Upper lobe of right lung (tissue), 1 donor: Measurements from ENCODE around the gene TRAM2. TPM values are rescaled to one million over a fixed set of nuclear protein-coding genes. Genes with fewer than 3 reads are reported as not detected.

Experiments used
- ATAC-seq: fragments of 200-7000 bp; cut with Tn5 transposase; one replicate; pipeline ENCODE4 v1.9.1; 2020; ENCODE audit warnings: mild to moderate bottlenecking, moderate library complexity
- DNase-seq: peaks from one replicate; pipeline ENCODE4 v3.0.0-alpha.2; 2020
- H3K27ac ChIP-seq: fragments of 200-600 bp; one replicate; pipeline ENCODE4 v1.8.0; 2022
- H3K27me3 ChIP-seq: fragments of 200-600 bp; one replicate; pipeline ENCODE4 v1.8.0; 2022; ENCODE audit warnings: mild to moderate bottlenecking
- H3K36me3 ChIP-seq: fragments of 200-600 bp; one replicate; pipeline ENCODE4 v1.8.0; 2022
- H3K4me1 ChIP-seq: fragments of 200-600 bp; one replicate; pipeline ENCODE4 v1.8.0; 2022
- H3K4me3 ChIP-seq: fragments of 200-600 bp; one replicate; pipeline ENCODE4 v1.8.0; 2022; ENCODE audit warnings: mild to moderate bottlenecking
- H3K9me3 ChIP-seq: fragments of 200-600 bp; one replicate; pipeline ENCODE4 v1.8.0; 2022
- intact Hi-C: fragments of 100-400 bp; cut with DNase I; formaldehyde crosslinking; loops from one replicate; pipeline ENCODE4 v1.11.0; 2022
- total RNA-seq: library from RNA; stranded (reverse); fragmentation: NEBNext Ultra II Directional; extraction: Animal tissue kit (Norgen Biotek cat#: 25700); gene quantifications from one replicate; pipeline ENCODE4 v1.2.1, GENCODE V29; 2021
- TF ChIP-seq, protein P1 (sequence below): fragments of 200-600 bp; IDR thresholded peaks from one replicate; pipeline ENCODE4 v1.8.0; 2022; ENCODE audit warnings: antibody characterized with exemption
- donor health status: DM: no; HTN: yes; CAD: no; lungs with severe emphysema.

Gene TRAM2
- total RNA-seq, 1 donor from 2014 or later = 24.2 TPM

DNA sequence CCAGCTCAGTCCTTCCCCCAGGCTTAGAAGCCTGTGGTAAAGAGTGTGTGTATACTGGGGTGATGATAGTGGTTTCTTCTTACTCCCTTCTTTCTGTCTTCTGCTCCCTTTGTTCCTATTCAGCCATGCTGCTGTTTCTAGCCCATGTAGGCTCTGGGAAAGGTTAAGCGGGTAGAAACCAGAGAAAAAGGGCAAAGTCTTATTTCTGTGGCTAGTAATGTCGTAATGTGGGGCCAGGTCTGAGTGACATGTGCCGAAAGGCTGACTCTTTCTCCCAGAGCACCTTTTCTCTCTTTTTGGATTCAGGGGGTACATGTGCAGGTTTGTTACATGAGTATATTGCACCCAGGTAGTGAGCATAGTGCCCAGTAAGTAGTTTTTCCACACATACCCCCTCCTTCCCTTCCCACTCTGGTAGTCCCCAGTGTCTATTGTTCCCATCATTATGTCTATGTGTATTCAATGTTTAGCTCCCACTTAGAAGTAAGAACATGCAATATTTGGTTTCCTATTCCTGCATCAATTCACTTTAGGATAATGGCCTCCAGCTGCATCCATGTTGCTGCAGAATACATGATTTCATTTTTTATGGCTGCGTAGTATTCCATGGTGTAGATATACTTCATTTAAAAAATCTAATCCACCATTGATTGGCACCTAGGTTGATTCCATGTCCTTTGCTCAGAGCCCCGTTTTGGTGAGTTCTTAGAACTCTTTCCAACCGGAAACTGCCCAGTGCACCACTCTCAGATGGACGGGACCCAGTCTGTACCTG is 82.4 kb downstream of the TRAM2 start:
- DNase-seq = no peak
- Histone ChIP-seq H3K4me3 (no peak overlapping the region), H3K36me3 (no peaks in the 10 kb centered on the region), H3K27ac (no peak overlapping the region), H3K4me1 (no peaks in the 10 kb centered on the region), H3K9me3 (no peaks in the 10 kb centered on the region), H3K27me3 (no peaks in the 10 kb centered on the region)
- TF ChIP-seq, protein P1, sequence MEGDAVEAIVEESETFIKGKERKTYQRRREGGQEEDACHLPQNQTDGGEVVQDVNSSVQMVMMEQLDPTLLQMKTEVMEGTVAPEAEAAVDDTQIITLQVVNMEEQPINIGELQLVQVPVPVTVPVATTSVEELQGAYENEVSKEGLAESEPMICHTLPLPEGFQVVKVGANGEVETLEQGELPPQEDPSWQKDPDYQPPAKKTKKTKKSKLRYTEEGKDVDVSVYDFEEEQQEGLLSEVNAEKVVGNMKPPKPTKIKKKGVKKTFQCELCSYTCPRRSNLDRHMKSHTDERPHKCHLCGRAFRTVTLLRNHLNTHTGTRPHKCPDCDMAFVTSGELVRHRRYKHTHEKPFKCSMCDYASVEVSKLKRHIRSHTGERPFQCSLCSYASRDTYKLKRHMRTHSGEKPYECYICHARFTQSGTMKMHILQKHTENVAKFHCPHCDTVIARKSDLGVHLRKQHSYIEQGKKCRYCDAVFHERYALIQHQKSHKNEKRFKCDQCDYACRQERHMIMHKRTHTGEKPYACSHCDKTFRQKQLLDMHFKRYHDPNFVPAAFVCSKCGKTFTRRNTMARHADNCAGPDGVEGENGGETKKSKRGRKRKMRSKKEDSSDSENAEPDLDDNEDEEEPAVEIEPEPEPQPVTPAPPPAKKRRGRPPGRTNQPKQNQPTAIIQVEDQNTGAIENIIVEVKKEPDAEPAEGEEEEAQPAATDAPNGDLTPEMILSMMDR = no peak
- no peak for ATAC-seq
- intact Hi-C loops = no loop called here

DNA sequence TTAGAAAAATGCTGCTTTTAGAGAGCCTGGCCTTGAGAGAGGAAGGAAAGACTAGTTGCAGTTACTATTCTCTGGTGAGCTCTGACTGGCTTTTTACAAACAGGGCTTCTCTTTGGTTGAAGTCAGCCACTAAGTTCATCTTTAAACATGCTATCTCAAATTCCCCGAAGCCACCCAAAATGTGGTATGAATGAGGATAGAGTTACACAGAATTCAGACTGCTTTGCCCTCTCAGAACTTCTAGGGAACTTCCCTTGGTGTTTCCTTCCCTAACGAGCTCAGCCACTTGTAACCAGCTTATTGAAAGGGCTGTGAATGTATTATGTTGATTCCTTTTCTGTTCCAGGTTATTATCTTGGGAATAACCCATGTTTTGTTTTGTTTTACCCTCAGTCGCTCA is 83.2 kb downstream of the TRAM2 start:
- no peaks in the 10 kb centered on the region for H3K27me3 ChIP-seq
- TF ChIP-seq, protein P1 = no peak
- no peak overlapping the region for H3K4me3 ChIP-seq
- no peaks in the 10 kb centered on the region for H3K9me3 ChIP-seq
- no peaks in the 10 kb centered on the region for H3K4me1 ChIP-seq
- DNase-seq (no peak), ATAC-seq (no peak)
- intact Hi-C loops = no loop called here
- no peaks in the 10 kb centered on the region for H3K36me3 ChIP-seq
- no peak overlapping the region for H3K27ac ChIP-seq

DNA sequence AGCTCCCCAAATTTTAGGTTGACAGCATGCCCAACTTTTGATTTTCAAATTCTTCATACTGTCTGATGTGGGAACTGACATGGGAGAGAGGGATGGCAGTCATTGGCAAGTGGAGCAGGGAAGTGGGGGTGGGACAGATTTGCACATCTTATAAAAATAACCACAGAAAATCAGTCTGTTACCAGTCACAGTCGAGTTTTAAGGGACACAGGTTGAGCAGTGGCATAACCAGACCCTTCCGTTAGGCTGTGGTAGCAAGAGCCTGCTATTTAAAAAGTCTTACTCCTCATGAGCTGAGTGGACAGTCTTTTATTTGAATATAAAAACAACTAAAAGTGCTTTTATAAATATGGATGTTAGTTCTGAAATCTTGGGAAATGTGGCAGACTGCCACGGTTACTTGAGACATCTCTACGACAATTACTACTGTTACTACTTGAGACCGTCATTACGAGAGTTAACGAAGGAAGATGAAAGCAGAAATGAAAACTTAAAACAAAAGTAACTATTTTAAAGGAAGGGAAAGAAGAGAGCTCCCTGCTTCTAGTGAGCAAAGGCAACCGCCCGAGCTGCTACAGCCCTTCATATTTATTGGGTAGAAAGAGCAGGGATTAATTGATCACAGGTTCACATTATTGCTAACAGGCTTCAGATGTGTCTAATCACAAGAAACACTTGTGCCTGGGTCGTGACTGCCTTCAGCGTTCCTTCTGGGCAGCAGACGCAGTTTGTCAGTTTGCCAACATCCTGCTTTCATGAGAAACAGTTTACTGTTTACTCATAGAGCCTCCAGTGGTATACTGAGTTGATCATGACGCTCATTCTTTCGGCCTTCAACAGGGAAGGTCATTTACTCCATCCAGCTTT is 85.4 kb downstream of the TRAM2 start:
- intact Hi-C loops = no loop called here
- peak overlapping the region; percentile 32 for H3K27ac ChIP-seq
- DNase-seq (no peak), ATAC-seq (no peak)
- H3K36me3 ChIP-seq = no peaks in the 10 kb centered on the region
- TF ChIP-seq, protein P1 = no peak
- no peaks in the 10 kb centered on the region for H3K4me1 ChIP-seq
- peak overlapping the region; percentile 5 for H3K4me3 ChIP-seq
- no peaks in the 10 kb centered on the region for H3K27me3 ChIP-seq
- no peaks in the 10 kb centered on the region for H3K9me3 ChIP-seq

DNA sequence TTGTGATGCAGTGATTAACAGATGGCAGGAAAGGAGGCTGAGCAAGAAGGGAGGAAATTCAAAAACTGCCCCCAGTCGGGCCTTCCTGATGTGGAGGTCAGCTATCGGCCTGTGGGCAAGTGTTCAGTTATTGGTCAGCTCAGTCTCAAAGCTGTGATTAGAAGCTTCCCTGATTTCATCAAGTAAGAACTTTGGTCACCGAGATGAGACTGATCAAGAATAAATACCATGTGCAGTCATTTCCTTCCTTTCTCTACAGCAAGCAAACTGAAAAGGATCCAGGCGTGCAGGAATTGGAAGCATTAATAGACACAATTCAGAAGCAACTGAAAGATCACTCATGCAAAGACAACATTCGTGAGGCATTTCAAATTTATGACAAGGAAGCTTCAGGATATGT is 87.0 kb downstream of the TRAM2 start:
- Histone ChIP-seq H3K36me3 (no peaks in the 10 kb centered on the region), H3K4me3 (no peak overlapping the region), H3K27me3 (no peaks in the 10 kb centered on the region), H3K27ac (no peak overlapping the region), H3K9me3 (no peaks in the 10 kb centered on the region), H3K4me1 (no peaks in the 10 kb centered on the region)
- TF ChIP-seq, protein P1 = no peak
- DNase-seq = no peak
- ATAC-seq = no peak
- intact Hi-C loops = no loop called here

DNA sequence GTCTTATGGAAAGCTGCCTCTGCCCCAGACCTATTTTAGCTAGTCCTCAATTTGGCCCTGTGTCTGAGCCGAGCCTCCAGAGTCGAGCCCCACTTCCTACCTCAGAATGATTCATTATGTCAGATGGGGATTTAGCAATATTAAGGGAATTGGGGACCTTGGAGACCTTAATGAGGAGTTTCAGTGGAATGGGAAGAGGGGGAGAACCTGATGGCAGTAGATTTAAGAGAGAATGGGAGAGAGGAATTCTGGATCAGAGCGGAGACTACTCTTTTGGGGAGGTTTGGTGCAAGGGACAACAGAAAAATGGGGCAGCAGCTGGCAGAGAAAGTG is 93.2 kb downstream of the TRAM2 start:
- intact Hi-C loops = no loop called here
- Histone ChIP-seq H3K27me3 (no peaks in the 10 kb centered on the region), H3K4me1 (no peaks in the 10 kb centered on the region), H3K27ac (no peak overlapping the region), H3K36me3 (no peaks in the 10 kb centered on the region), H3K9me3 (no peaks in the 10 kb centered on the region), H3K4me3 (no peak overlapping the region)
- TF ChIP-seq, protein P1 = no peak
- DNase-seq (no peak), ATAC-seq (no peak)
